Immature natural killer cell (primary cell): ENCODE results near the gene ABCB6. TPM values are rescaled to one million over a fixed set of nuclear protein-coding genes. Genes with fewer than 3 reads are reported as not detected.

Source experiments
- DNase-seq, 3 donors: peaks; one replicate each; pipeline ENCODE4 v3.0.0; 2022; ENCODE audit warnings: mixed read lengths in 1 of 3
- H3K27ac Mint-ChIP-seq, 6 donors: one replicate each; pipeline ENCODE4 v1.8.0; 2020; ENCODE audit warnings: mixed read lengths in 6 of 6, mild to moderate bottlenecking in 5 of 6, inconsistent platforms in 4 of 6, moderate library complexity in 3 of 6
- H3K27me3 Mint-ChIP-seq, 3 donors: one replicate each; pipeline ENCODE4 v1.8.0; 2020 to 2021; ENCODE audit warnings: low read depth in 3 of 3, mild to moderate bottlenecking in 3 of 3, mixed read lengths in 3 of 3, moderate library complexity in 3 of 3, inconsistent platforms in 1 of 3
- H3K36me3 Mint-ChIP-seq, 3 donors: one replicate each; pipeline ENCODE4 v1.8.0; 2020; ENCODE audit warnings: mixed read lengths in 3 of 3, inconsistent platforms in 2 of 3, mild to moderate bottlenecking in 2 of 3
- H3K4me1 Mint-ChIP-seq, 2 donors: one replicate each; pipeline ENCODE4 v1.8.0; 2020; ENCODE audit warnings: inconsistent platforms in 2 of 2, mild to moderate bottlenecking in 2 of 2, mixed read lengths in 2 of 2, moderate library complexity in 1 of 2
- H3K4me3 Mint-ChIP-seq, 5 donors: one replicate each; pipeline ENCODE4 v1.8.0; 2020; ENCODE audit warnings: mild to moderate bottlenecking in 5 of 5, mixed read lengths in 5 of 5, inconsistent platforms in 3 of 5, moderate library complexity in 3 of 5
- H3K9me3 Mint-ChIP-seq, 6 donors: one replicate each; pipeline ENCODE4 v1.8.0; 2020; ENCODE audit warnings: mild to moderate bottlenecking in 6 of 6, mixed read lengths in 6 of 6, inconsistent platforms in 4 of 6, moderate library complexity in 3 of 6
- polyA plus RNA-seq, 3 donors: library from polyadenylated mRNA; unstranded; fragments of 300-500 nt; fragmentation: Illumina TruSeq; gene quantifications; one replicate each; pipeline ENCODE4 v1.2.3, GENCODE V29; 2021

Gene ABCB6
- polyA plus RNA-seq, 3 donors from 2014 or later, result 0.21 to 3.7 (median 1.2) TPM

DNA sequence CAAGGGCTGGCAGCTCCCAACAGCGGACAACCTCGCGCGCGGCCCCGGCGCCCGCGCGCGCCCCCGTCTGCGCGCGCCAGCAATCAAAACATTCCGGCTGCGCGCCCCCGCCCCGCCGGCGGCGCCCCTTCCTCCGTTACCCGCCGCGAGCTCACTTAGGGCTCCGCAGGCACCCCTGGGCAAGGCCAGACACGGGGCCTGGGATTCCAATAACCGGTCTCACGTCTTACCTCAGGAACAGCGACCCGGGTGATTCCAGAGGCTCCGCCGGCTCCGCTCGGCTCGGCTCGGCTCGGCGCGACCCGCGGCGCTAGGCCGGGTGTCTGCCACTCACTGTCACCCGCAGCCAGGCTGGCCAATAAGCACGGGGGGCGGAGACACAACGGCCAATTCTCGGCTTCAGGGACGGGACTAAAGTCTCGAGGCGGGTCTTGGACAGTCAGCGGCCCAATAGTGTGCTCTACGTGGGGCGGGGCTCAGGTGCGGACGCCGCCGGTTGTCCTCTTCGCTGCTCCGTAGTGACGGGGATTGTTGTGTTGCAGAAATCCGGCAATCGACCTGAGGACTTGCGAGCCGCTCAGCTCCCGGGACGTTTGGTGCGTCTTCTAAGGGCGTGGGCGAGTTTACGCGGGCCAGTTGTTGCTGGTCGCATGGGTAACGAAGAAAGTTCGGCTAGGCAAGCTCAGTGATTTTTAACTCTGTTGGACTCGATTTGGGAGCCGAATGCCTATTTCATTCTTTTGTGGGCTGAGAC is 10.7 kb upstream of the ABCB6 start, which contains the start of the genes ANKZF1 and ATG9A:
Gene ANKZF1 (plus strand): TSS at position 502 of the 754 bp plus-strand sequence. CDS start 452 bp downstream, outside the sequence.
Gene ATG9A (minus strand): TSS at position 332 of the 754 bp plus-strand sequence. CDS start 1,612 bp downstream, outside the sequence.
- Mint-ChIP-seq H3K4me1 (peaks cover 50 to 69% of the 10 kb centered on the region in 2 donors), H3K27ac (peak within 1 kb of the TSS; percentile 92 to 98 (median 96)), H3K27me3 (peaks cover 4 to 8% (median 6%) of the 10 kb centered on the region in 3 donors), H3K4me3 (peak within 1 kb of the TSS; percentile 91 to 98 (median 96)), H3K36me3 (peaks cover 26 to 42% (median 28%) of the 10 kb centered on the region in 3 donors), H3K9me3 (no peaks in the 10 kb centered on the region)
- DNase-seq, result peak; percentile 98

DNA sequence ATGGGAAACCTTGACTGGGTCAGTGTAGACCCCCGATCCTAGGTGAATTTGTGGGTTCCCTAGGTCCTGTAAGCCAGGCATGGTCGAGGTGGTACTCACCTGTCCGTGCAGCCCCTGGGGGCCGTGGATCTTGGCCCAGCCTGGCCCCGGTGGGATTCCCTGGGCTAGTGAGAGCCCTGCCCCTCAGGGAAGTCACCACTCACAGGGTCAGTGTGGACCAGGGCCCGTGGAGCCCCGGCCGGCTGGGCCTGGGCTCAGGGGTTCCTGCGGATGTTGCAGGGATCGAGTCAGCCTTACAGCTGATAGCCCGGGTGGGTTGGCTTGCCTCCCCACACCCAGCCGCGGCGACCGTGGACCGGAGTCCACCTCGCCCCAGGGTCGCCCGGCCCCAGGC is 10.2 kb upstream of the ABCB6 start:
- no peak for DNase-seq
- Mint-ChIP-seq H3K4me3 (peak overlapping the region; percentile 73 to 91 (median 80)), H3K4me1 (peaks cover 50 to 69% of the 10 kb centered on the region in 2 donors), H3K9me3 (no peaks in the 10 kb centered on the region), H3K36me3 (peaks cover 25 to 42% (median 25%) of the 10 kb centered on the region in 3 donors), H3K27ac (peak overlapping the region; percentile 64 to 92 (median 77)), H3K27me3 (peaks cover 4 to 9% (median 6%) of the 10 kb centered on the region in 3 donors)

DNA sequence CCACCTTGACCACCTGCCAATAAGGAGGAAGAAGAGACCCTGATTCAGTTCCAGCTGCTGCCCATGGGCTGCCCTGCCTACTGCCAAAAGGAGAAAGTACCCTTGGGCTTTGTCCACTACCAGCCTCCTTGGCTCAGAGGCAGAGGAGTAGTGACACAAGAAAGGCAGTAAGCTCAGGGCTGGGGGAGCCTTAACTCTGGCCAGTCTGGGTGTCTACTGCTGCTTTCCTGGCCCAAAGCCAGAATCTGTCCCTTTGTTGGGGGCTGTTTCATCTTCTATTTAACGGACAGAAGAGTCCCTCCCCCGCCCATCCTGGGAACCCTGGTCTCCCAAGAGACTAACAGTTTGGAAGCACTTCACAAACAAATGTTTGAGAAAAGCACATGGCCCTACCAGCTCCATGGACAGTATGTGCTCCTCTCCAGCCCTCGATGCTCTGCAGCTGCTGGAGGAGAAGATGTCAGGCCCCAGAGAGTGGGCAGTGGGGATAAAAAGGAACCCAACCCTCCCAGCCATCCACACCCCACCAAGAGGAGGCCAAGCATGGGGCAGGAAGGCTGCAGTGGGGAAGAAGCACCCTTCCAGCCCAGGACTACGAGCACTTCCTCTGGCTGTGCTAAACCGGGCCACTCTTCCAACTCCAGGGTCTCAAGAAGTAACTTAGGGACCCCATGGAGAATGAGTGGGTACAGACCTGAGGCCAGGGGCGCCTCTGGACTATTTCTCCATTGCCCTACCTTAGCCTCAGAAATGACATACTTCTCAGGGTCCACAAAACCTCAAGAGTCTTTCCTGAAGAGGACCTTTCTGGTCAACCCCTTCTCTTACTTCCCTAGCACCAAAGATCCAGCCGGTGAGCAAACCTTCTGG is 9.5 kb upstream of the ABCB6 start:
- Mint-ChIP-seq H3K36me3 (peaks cover 21 to 42% (median 23%) of the 10 kb centered on the region in 3 donors), H3K27me3 (peaks cover 4 to 10% (median 6%) of the 10 kb centered on the region in 3 donors), H3K27ac (peak overlapping the region in 5 of 6 donors; percentile 64 to 78 (median 77)), H3K4me1 (peaks cover 50 to 69% of the 10 kb centered on the region in 2 donors), H3K4me3 (peak overlapping the region; percentile 73 to 91 (median 80)), H3K9me3 (no peaks in the 10 kb centered on the region)
- DNase-seq, result no peak

DNA sequence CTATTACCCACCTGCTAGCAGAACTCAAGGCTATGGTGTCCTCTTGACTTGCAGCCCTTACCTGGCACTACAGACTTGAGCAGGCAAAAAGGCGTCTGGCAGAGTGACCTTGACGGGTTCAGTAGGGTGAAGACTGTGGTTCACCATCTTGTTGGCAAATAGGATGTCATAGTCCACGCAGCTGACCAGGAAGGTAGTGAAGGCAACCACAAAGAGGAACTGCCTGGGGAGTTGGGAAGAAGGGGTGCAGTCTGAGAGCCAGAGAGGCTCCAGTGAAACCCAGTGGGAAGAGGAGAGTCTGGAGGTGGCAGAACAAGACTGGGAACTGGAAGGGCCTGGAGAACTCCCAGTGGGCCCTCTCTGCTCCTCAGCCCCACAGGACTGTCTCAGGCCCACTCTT is 6.6 kb upstream of the ABCB6 start:
- H3K27me3 Mint-ChIP-seq, result peaks cover 6 to 10% (median 6%) of the 10 kb centered on the region in 3 donors
- H3K4me3 Mint-ChIP-seq, result no peak overlapping the region
- H3K27ac Mint-ChIP-seq, result peak overlapping the region in 1 of 6 donors; percentile 20
- H3K36me3 Mint-ChIP-seq, result peaks cover 20 to 42% (median 23%) of the 10 kb centered on the region in 3 donors
- peaks cover 34 to 43% of the 10 kb centered on the region in 2 donors for H3K4me1 Mint-ChIP-seq
- no peak for DNase-seq
- H3K9me3 Mint-ChIP-seq, result no peaks in the 10 kb centered on the region

DNA sequence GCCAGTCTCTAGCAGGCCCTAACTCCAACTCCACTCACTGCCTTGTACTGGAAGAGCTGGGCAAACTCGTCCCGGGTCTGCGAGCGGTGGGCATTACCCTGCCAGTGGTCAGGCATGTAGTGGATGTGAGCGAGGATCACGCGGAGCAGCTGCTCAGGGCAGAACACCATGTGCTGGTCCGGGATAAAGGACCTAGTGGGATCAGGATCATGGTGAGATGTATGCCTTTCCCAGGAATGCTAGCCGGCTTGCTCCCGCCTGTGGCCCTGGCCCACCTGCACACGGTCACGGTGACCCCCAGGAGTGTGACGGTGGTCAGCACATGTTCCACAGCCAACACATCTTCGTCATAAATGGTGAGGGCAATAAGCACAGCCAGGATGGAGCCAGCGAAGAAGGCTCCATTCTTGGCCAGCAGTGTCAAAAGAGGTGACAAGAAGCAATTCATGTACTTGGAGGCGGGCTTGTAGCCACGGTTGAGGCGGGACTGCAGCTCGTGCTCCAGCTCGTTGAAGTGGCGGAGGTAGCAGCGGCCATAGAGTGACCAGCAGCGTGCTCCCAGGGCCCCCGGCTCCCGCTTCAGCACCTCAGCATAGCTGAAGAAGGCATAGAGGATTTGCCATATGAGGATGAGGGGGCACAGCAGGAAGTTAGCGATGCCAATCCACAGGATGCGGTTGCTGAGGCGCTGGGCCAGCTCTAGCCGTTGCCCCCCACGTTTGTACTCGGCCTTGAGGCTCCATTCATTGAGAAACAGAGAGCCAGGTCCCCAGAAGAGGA is 5.3 kb upstream of the ABCB6 start:
- Mint-ChIP-seq H3K9me3 (no peaks in the 10 kb centered on the region), H3K4me1 (peaks cover 26 to 41% of the 10 kb centered on the region in 2 donors), H3K4me3 (no peak overlapping the region), H3K36me3 (peaks cover 20 to 45% (median 23%) of the 10 kb centered on the region in 3 donors), H3K27ac (no peak overlapping the region), H3K27me3 (peaks cover 0 to 8% (median 3%) of the 10 kb centered on the region in 3 donors)
- no peak for DNase-seq

DNA sequence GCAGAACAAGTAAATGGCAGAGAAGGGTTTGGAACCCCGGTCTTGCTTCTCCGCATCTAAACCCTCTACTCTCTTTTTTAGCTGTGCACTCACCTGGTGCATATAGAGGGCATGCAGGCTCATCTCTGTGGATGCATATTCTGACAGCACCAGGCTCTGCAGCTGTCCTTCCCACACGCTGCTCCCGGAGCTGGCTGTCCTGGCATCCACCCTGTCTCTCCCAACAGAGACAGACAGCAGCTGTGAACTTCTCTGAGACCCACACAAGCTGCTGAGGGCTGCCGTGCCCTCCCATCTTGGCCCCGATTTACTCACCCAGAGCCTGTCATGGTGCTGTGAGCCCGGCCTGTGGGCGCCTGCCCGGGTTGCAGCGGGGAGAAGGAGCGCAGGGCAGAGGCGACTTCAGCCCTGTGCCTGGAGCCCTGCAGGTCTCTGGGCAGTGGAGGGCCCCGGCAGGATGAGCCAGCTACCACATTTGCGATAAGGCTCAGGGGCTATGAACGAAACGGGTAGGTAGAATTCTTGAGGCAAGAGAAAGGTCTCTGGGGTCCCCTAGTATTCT is 3.3 kb upstream of the ABCB6 start:
- Mint-ChIP-seq H3K4me3 (no peak overlapping the region), H3K27ac (no peak overlapping the region), H3K27me3 (peaks cover 8 to 13% (median 8%) of the 10 kb centered on the region in 3 donors), H3K4me1 (peaks cover 22 to 37% of the 10 kb centered on the region in 2 donors), H3K36me3 (peaks cover 20 to 45% (median 23%) of the 10 kb centered on the region in 3 donors), H3K9me3 (peaks cover 0 to 1% (median 0%) of the 10 kb centered on the region in 6 donors)
- DNase-seq, result no peak

DNA sequence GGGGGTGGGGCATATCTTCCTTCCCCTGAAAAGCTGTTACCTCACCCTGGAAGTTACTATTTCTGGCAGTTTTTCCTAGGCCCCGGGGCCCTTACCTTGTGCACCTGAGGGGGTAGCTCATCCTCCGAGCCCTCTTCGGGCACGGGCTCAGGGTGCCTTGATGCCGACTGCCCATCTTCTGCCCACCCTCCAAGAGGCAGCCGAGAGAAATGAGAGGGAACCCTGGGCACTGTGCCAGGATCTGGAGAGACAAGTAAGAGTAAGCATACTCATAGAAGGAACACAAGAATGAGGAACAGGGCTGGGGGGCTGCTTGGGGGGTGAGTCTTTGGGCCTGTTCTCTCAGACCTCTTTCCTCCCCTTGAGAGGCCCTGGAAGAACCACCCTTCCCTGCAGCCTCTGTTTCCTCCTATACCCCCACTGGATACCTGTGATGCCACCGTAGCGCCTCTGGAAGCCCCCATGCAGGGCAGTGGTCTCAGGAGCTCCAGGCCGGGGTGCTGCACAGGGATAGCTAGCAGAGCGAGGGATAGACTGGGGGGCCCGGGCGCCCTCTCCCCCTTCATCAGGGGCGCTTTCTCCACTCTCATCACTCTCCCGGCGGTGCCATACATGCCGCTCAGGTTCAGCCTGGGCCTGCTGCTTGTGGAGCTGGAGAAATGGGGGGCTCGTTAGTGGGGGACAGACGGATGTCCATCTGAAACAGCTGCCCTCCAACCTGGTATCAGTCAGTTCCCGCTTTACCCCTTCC is 2.1 kb upstream of the ABCB6 start:
- Mint-ChIP-seq H3K4me1 (peaks cover 22 to 30% of the 10 kb centered on the region in 2 donors), H3K4me3 (peak overlapping the region in 2 of 5 donors; percentile 1 to 33), H3K36me3 (peaks cover 20 to 40% (median 20%) of the 10 kb centered on the region in 3 donors), H3K27ac (peak overlapping the region in 1 of 6 donors; percentile 10), H3K9me3 (peaks cover 0 to 1% (median 0%) of the 10 kb centered on the region in 6 donors), H3K27me3 (peaks cover 8 to 13% (median 8%) of the 10 kb centered on the region in 3 donors)
- no peak for DNase-seq

DNA sequence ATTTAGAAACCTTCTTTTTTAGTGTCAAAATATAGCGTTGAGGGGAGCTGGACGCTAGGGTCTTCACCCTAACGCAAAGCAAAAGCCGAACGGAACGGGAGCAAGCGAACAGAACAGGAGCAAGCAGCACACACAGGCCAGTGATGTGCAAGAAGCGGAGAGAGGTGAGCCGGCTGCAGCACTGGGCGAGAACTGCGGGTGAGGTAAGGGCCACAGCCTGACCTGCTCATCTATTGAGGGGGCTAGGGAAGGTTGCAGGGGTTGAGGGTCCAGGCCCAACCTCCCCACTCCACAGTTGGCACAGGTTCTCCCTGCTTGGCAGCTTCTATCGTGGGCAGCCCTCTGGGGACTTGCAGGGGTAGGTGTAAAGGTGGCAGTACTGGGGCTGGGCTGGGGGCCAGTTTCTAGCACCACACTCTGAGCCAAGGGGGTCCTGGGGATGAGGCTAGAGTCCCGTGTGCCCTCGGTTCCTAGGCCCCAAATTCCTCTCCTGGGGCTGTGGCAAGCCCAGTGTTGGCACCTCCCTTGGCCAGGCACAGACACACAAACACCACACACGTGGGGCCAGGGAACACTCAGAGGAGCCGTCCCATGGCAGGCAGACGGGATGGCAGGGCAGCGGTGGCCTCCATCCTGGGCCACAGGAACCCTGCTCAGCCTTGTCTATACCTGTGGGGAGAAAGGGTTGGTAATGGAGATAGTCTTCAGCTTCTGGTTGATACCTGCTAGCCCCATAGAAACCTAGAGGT is 1.2 kb upstream of the ABCB6 start:
- no peak for DNase-seq
- Mint-ChIP-seq H3K9me3 (peaks cover 0 to 1% (median 0%) of the 10 kb centered on the region in 6 donors), H3K27ac (peak overlapping the region in 3 of 6 donors; percentile 39 to 73 (median 67)), H3K27me3 (peaks cover 8 to 13% (median 8%) of the 10 kb centered on the region in 3 donors), H3K4me1 (peaks cover 18 to 23% of the 10 kb centered on the region in 2 donors), H3K36me3 (peaks cover 16 to 35% (median 18%) of the 10 kb centered on the region in 3 donors), H3K4me3 (peak overlapping the region; percentile 15 to 56 (median 37))

DNA sequence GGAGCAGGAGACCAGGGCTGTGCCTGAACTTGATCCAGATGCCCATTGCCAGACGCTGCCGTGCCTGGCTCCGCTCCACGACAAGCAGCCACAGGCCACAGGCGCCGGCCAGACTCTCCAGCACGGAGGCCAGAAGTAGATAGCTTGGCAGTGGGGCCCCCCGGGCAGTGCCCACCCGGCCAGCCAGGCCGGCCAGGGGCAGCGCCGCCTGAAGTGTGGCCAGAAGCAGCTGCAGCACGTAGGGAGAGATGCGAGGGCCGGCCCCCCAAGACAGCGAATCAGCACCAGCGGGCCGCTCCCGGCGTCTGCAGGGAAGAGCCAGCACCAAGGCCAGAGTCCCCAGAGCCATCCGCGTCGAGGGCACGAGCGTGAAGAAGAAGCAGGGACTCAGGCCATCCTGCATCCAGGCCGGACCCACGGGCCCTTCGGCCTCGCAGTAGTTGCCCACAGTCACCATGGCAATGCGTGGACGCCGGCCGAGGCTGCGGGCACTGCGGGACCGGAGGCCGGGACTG is 484 bp downstream of the ABCB6 start:
- peak overlapping the region; percentile 55 to 94 (median 73) for H3K27ac Mint-ChIP-seq
- peaks cover 17 to 20% of the 10 kb centered on the region in 2 donors for H3K4me1 Mint-ChIP-seq
- H3K36me3 Mint-ChIP-seq, result peaks cover 5 to 18% (median 8%) of the 10 kb centered on the region in 3 donors
- H3K27me3 Mint-ChIP-seq, result peaks cover 8 to 13% (median 9%) of the 10 kb centered on the region in 3 donors
- DNase-seq, result no peak
- H3K4me3 Mint-ChIP-seq, result peak overlapping the region; percentile 78 to 89 (median 82)
- H3K9me3 Mint-ChIP-seq, result peaks cover 0 to 1% (median 0%) of the 10 kb centered on the region in 6 donors

DNA sequence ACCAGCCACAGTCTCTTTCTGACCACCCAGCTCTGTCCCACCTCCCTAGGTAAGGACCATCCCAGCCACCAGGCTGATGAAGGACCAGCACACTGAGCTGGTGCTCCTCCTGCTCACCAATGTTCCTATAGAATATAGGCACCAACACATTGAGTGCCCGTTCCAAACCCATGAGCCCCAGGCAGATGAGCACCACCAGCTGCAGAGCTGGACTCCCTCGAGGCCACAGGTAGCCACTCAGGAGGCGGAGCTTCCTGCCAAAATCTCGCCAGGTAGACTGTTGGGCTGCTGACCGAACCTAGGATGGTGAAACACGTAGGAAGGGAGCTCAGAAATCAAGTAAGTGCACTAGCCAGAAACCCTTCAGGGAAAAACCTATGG is 2.2 kb downstream of the ABCB6 start:
- Mint-ChIP-seq H3K36me3 (peaks cover 3 to 7% (median 4%) of the 10 kb centered on the region in 3 donors), H3K27ac (no peak overlapping the region), H3K27me3 (peaks cover 8 to 11% (median 9%) of the 10 kb centered on the region in 3 donors), H3K9me3 (peaks cover 0 to 1% (median 0%) of the 10 kb centered on the region in 6 donors), H3K4me3 (peak overlapping the region in 2 of 5 donors; percentile 39 to 43), H3K4me1 (peaks cover 19 to 22% of the 10 kb centered on the region in 2 donors)
- no peak for DNase-seq

DNA sequence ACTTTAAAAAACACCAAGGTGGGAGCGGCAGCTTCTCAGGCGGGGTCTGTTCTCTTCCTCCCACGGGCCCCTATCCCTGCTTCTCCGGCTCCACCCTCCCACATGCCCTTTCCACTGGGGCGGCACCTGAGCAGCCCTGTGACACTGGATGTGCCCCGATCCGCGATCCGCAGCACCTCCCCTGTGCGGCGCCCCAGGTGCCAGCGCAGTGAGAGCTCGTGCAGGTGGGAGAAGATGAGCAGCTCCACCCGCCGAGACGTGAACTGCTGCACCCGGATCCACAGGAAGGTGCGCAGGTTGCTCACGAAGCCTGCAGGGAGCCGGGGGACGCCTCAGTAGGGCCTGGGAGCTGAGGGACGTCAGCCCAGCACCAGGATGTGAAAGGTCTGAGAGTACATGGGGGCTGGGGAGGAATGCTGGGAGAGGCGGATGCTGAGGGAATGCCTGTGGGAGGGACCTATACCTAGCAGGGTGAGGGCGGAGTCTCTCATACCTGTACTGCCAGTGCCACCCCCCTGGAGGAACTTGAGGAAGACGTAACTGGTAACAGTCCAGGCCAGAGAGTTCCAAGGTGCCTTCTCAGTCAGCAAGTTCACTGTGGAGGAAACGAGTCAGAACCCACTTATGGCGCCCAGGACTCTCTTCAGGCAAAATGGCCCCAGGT is 2.8 kb downstream of the ABCB6 start:
- Mint-ChIP-seq H3K36me3 (peaks cover 0 to 3% (median 0%) of the 10 kb centered on the region in 3 donors), H3K4me1 (peaks cover 24 to 27% of the 10 kb centered on the region in 2 donors), H3K27ac (no peak overlapping the region), H3K4me3 (no peak overlapping the region), H3K9me3 (peaks cover 0 to 1% (median 0%) of the 10 kb centered on the region in 6 donors), H3K27me3 (peaks cover 8 to 11% (median 9%) of the 10 kb centered on the region in 3 donors)
- no peak for DNase-seq
